Astrocyte (in vitro differentiated cells and primary cell): ENCODE results near the gene CRELD1. TPM values are rescaled to one million over a fixed set of nuclear protein-coding genes. Genes with fewer than 3 reads are reported as not detected.

Experiments used
- DNase-seq: peaks from one replicate; pipeline ENCODE4 v3.0.0-alpha.2; 2010; ENCODE audit warnings: low read depth
- FAIRE-seq: peaks from 2 replicates; lab custom pipeline; 2011; peaks lifted over from hg19 to GRCh38; lab: Jason Lieb, UNC
- H2AFZ ChIP-seq: 2 replicates; pipeline ENCODE4 v1.6.0; 2012; ENCODE audit warnings: low read depth, low read length, inconsistent platforms
- H3K27ac ChIP-seq: 2 replicates; pipeline ENCODE4 v1.5.1; 2011; ENCODE audit warnings: low read depth, low read length, inconsistent platforms
- H3K27me3 ChIP-seq: 2 replicates; pipeline ENCODE4 v1.6.0; 2011; ENCODE audit warnings: low read length, inconsistent platforms; ENCODE audit not compliant: insufficient read depth
- H3K36me3 ChIP-seq: 2 replicates; pipeline ENCODE4 v1.5.1; 2011; ENCODE audit warnings: low read length, inconsistent platforms; ENCODE audit not compliant: insufficient read depth
- H3K4me1 ChIP-seq: 2 replicates; pipeline ENCODE4 v1.5.1; 2011; ENCODE audit warnings: low read length, inconsistent platforms; ENCODE audit not compliant: insufficient read depth
- H3K4me2 ChIP-seq: 2 replicates; pipeline ENCODE4 v1.6.0; 2012; ENCODE audit warnings: low read length, inconsistent platforms
- H3K4me3 ChIP-seq: 2 replicates; pipeline ENCODE4 v1.5.1; 2011; ENCODE audit warnings: low read depth, mild to moderate bottlenecking, low read length, inconsistent platforms; ENCODE audit not compliant: insufficient read depth
- H3K79me2 ChIP-seq: 2 replicates; pipeline ENCODE4 v1.6.0; 2012; ENCODE audit warnings: mild to moderate bottlenecking, low read length, inconsistent platforms; ENCODE audit not compliant: insufficient read depth
- H3K9ac ChIP-seq: 2 replicates; pipeline ENCODE4 v1.6.0; 2012; ENCODE audit warnings: mild to moderate bottlenecking, low read length, inconsistent platforms
- H3K9me3 ChIP-seq: 2 replicates; pipeline ENCODE4 v1.5.1; 2012; ENCODE audit warnings: low read depth, mild to moderate bottlenecking, low read length, inconsistent platforms; ENCODE audit not compliant: insufficient read depth
- H4K20me1 ChIP-seq: 2 replicates; pipeline ENCODE4 v1.6.0; 2012; ENCODE audit warnings: low read length, inconsistent platforms; ENCODE audit not compliant: insufficient read depth
- H3K27ac Mint-ChIP-seq: one replicate; pipeline ENCODE4 v1.8.0; 2021; ENCODE audit warnings: mild to moderate bottlenecking, mixed read lengths; ENCODE audit not compliant: unreplicated experiment
- H3K27me3 Mint-ChIP-seq: one replicate; pipeline ENCODE4 v1.8.0; 2021; ENCODE audit warnings: low read depth, mixed read lengths; ENCODE audit not compliant: unreplicated experiment
- H3K36me3 Mint-ChIP-seq: one replicate; pipeline ENCODE4 v1.8.0; 2021; ENCODE audit warnings: low read depth, mixed read lengths; ENCODE audit not compliant: unreplicated experiment
- H3K4me1 Mint-ChIP-seq: one replicate; pipeline ENCODE4 v1.8.0; 2021; ENCODE audit warnings: low read depth, mixed read lengths; ENCODE audit not compliant: unreplicated experiment
- H3K4me3 Mint-ChIP-seq: one replicate; pipeline ENCODE4 v1.8.0; 2021; ENCODE audit warnings: mild to moderate bottlenecking, moderate library complexity, mixed read lengths; ENCODE audit not compliant: unreplicated experiment
- H3K9me3 Mint-ChIP-seq: one replicate; pipeline ENCODE4 v1.8.0; 2021; ENCODE audit warnings: mild to moderate bottlenecking, mixed read lengths; ENCODE audit not compliant: unreplicated experiment
- EZH2 ChIP-seq: IDR thresholded peaks from 2 replicates; pipeline ENCODE4 v1.6.1; 2012; ENCODE audit warnings: mild to moderate bottlenecking, low read length, inconsistent platforms; ENCODE audit not compliant: insufficient read depth
- total RNA-seq: library from RNA; stranded (reverse); gene quantifications from 2 replicates; pipeline ENCODE4 v1.2.1, GENCODE V29; 2021
- TF ChIP-seq, protein P1 (sequence below): IDR thresholded peaks from 2 replicates; pipeline ENCODE4 v1.5.1; 2011; ENCODE audit warnings: low read depth, mild to moderate bottlenecking, inconsistent platforms, low read length, moderate library complexity; ENCODE audit not compliant: insufficient read depth

Gene CRELD1
- total RNA-seq, 1 donor from 2014 or later = 18.8 TPM

DNA sequence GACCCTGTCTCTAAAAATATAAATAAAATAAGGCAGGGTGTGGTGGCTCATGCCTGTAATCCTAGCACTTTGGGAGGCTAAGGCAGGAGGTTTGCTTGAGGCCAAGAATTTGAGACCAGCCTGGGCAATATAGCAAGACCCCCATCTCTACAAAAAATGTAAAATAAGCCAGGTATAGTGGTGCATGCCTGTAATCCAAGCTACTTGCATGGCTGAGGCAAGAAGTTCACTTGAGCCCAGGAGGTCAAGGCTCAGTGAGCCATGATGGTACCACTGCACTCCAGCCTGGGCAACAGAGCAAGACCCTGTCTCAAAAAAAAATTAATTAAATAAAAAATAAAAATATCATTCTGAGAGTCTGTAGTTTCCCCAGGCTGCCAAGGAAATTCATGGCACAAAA is 47.3 kb upstream of the CRELD1 start:
- FAIRE-seq (no peak), DNase-seq (no peak)
- H3K27ac Mint-ChIP-seq = no peak overlapping the region
- Histone ChIP-seq H3K4me3 (no peak overlapping the region), H3K79me2 (peaks cover 10% of the 10 kb centered on the region), H3K36me3 (no peaks in the 10 kb centered on the region), H4K20me1 (no peaks in the 10 kb centered on the region), H3K9me3 (no peaks in the 10 kb centered on the region), H3K9ac (no peak overlapping the region), H3K27ac (no peak overlapping the region), H2AFZ (no peak overlapping the region), H3K4me2 (no peak overlapping the region), H3K4me1 (peaks cover 10% of the 10 kb centered on the region), H3K27me3 (no peaks in the 10 kb centered on the region)
- H3K9me3 Mint-ChIP-seq = no peaks in the 10 kb centered on the region
- H3K36me3 Mint-ChIP-seq = no peaks in the 10 kb centered on the region
- peaks cover 10% of the 10 kb centered on the region for H3K4me1 Mint-ChIP-seq
- H3K4me3 Mint-ChIP-seq = no peak overlapping the region
- TF ChIP-seq, protein P1, sequence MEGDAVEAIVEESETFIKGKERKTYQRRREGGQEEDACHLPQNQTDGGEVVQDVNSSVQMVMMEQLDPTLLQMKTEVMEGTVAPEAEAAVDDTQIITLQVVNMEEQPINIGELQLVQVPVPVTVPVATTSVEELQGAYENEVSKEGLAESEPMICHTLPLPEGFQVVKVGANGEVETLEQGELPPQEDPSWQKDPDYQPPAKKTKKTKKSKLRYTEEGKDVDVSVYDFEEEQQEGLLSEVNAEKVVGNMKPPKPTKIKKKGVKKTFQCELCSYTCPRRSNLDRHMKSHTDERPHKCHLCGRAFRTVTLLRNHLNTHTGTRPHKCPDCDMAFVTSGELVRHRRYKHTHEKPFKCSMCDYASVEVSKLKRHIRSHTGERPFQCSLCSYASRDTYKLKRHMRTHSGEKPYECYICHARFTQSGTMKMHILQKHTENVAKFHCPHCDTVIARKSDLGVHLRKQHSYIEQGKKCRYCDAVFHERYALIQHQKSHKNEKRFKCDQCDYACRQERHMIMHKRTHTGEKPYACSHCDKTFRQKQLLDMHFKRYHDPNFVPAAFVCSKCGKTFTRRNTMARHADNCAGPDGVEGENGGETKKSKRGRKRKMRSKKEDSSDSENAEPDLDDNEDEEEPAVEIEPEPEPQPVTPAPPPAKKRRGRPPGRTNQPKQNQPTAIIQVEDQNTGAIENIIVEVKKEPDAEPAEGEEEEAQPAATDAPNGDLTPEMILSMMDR = no peak
- TF ChIP-seq EZH2 = no peak
- no peaks in the 10 kb centered on the region for H3K27me3 Mint-ChIP-seq

DNA sequence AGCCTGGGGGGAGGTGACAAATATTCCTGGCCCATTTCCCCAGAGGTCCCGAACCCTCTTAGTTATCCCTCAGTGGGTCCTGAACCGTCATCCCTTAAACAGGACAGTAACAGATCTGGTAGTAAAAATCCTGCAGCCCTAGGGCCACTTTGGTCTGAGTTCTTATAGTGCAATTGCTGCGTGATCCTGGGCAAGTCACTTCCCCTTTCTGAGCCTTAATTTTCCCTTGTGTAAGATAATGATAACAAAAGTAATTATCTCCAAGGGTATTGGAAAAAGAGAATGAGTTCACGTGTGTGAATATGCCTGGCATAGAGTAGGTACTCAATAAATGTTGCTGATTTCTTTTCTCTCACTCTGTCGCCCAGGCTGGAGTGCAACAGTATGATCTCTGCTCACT is 46.2 kb upstream of the CRELD1 start:
- no peak for TF ChIP-seq EZH2
- TF ChIP-seq, protein P1 = no peak
- Histone ChIP-seq H3K4me1 (peaks cover 10% of the 10 kb centered on the region), H3K9me3 (no peaks in the 10 kb centered on the region), H3K4me3 (no peak overlapping the region), H3K79me2 (peaks cover 19% of the 10 kb centered on the region), H4K20me1 (peaks cover 3% of the 10 kb centered on the region), H3K9ac (no peak overlapping the region), H3K36me3 (peaks cover under 1% of the 10 kb centered on the region), H3K27me3 (no peaks in the 10 kb centered on the region), H3K27ac (no peak overlapping the region), H3K4me2 (no peak overlapping the region), H2AFZ (no peak overlapping the region)
- DNase-seq (no peak), FAIRE-seq (no peak)
- Mint-ChIP-seq H3K4me3 (no peak overlapping the region), H3K36me3 (peaks cover 3% of the 10 kb centered on the region), H3K4me1 (peaks cover 16% of the 10 kb centered on the region), H3K27ac (no peak overlapping the region), H3K27me3 (no peaks in the 10 kb centered on the region), H3K9me3 (no peaks in the 10 kb centered on the region)

DNA sequence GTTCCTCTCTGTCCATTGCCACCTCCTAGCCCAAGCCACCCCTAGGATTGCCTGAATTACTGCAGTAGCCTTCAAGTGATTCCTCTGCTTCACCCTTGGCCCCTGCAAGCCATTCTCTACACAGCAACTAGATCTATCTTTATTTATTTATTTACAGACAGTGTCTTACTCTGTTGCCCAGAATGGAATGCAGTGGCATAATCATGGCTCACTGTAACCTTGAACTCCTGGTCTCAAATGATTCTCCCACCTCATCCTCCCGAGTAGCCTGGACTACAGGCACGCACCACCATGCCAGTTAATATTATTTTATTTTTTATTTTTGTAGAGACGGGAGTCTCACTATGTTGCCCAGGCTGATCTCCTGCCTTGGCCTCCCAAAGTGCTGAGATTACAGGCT is 45.1 kb upstream of the CRELD1 start:
- Histone ChIP-seq H3K4me1 (peaks cover 13% of the 10 kb centered on the region), H3K4me3 (no peak overlapping the region), H3K79me2 (peaks cover 26% of the 10 kb centered on the region), H3K4me2 (no peak overlapping the region), H3K27ac (no peak overlapping the region), H3K9ac (no peak overlapping the region), H3K9me3 (no peaks in the 10 kb centered on the region), H2AFZ (no peak overlapping the region), H3K36me3 (peaks cover 9% of the 10 kb centered on the region), H3K27me3 (no peaks in the 10 kb centered on the region), H4K20me1 (peaks cover 11% of the 10 kb centered on the region)
- Mint-ChIP-seq H3K4me1 (peaks cover 17% of the 10 kb centered on the region), H3K9me3 (no peaks in the 10 kb centered on the region), H3K4me3 (no peak overlapping the region), H3K27me3 (no peaks in the 10 kb centered on the region), H3K27ac (no peak overlapping the region), H3K36me3 (peaks cover 8% of the 10 kb centered on the region)
- no peak for FAIRE-seq
- TF ChIP-seq, protein P1 = no peak
- TF ChIP-seq EZH2 = no peak
- no peak for DNase-seq
